NT2/D1 (cell line): Measurements from ENCODE around the gene NPEPPS.
"Not testable (repeated sequence)": the region's sequence is repeated elsewhere in the genome, so short reads cannot be mapped to it uniquely, and the experiment has no call there.

ENCODE experiments used
- DNase-seq: peaks from one replicate; pipeline ENCODE4 v3.0.0-alpha.2; 2011; ENCODE audit warnings: low read depth, low spot score
- H3K27me3 ChIP-seq: 2 replicates; pipeline ENCODE4 v1.6.0; 2011; ENCODE audit warnings: mild to moderate bottlenecking; ENCODE audit not compliant: insufficient read length, insufficient read depth
- H3K36me3 ChIP-seq: 2 replicates; pipeline ENCODE4 v1.6.1; 2011; ENCODE audit warnings: mild to moderate bottlenecking, low read length, mixed read lengths; ENCODE audit not compliant: insufficient read depth, insufficient read length
- H3K4me1 ChIP-seq: 2 replicates; pipeline ENCODE4 v1.5.1; 2011; ENCODE audit not compliant: insufficient read depth, insufficient read length
- H3K4me3 ChIP-seq: 2 replicates; pipeline ENCODE4 v1.5.1; 2011; ENCODE audit warnings: low read depth; ENCODE audit not compliant: insufficient read length
- H3K9ac ChIP-seq: 2 replicates; pipeline ENCODE4 v1.6.0; 2011; ENCODE audit warnings: low read depth; ENCODE audit not compliant: insufficient read length
- H3K9me3 ChIP-seq: 2 replicates; pipeline ENCODE4 v1.5.1; 2011; ENCODE audit warnings: mild to moderate bottlenecking, low read length; ENCODE audit not compliant: insufficient read depth

The NPEPPS gene

DNA sequence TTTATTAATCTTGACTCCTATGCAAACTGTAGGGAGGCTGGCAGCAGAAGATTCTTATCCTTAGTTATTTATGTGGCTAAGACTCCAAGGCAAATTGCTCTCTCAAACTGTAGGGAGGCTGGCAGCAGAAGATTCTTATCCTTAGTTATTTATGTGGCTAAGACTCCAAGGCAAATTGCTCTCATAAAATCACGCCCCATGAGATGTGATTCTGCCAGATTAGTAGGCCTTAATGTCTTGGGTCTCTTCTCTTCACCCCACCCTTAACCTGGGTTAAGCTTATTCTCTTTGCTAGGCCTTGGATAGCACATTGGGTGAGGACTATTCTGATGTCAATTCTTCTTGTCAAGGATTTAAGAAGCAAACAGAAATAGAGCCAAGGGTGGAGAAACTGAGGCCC lies 9.5 kb upstream of the NPEPPS start:
- not testable (repeated sequence) for H3K27me3 ChIP-seq, H3K4me3 ChIP-seq, H3K9me3 ChIP-seq, DNase-seq, H3K36me3 ChIP-seq, H3K9ac ChIP-seq, H3K4me1 ChIP-seq

DNA sequence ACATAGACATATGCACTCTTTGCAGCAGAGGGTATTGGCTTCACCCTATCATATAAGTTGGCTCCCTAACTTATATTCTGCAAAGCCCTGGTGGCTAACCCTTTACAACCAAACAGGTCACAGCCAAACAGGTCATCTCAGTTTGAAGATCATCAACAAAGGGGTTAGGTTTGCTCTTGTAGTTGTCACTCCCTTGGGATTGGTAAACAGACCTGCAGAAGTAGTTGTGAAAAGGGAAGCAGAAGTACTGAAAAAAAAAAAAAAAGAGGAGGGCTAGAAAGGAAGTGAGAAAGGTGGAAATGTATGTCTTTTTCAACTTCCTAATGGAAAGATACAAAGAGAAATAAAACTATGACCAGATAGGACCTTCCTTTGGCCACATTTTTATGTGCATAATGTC lies 8.6 kb upstream of the NPEPPS start:
- H3K4me1 ChIP-seq, H3K36me3 ChIP-seq, H3K9ac ChIP-seq, H3K4me3 ChIP-seq, H3K27me3 ChIP-seq, DNase-seq, H3K9me3 ChIP-seq: not testable (repeated sequence)

DNA sequence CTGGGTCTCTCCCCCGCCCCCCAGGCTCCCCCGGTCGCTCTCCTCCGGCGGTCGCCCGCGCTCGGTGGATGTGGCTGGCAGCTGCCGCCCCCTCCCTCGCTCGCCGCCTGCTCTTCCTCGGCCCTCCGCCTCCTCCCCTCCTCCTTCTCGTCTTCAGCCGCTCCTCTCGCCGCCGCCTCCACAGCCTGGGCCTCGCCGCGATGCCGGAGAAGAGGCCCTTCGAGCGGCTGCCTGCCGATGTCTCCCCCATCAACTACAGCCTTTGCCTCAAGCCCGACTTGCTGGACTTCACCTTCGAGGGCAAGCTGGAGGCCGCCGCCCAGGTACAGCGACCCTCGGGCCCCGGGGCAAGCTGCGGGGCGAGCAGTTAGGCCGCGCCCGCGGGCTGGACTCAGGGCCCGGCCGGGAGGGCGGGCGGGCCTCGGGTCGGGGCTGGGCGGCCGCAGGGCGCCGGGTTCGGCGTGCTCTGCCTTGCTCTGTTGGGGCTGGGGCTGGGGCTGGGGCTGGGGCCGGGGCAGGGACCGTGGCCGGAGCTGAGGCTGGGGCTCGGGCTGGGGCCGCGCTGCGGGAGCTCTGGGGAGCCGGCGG lies 419 bp downstream of the NPEPPS start:
- H3K4me3 ChIP-seq, result peak overlapping the region; percentile 50
- not testable (repeated sequence) for DNase-seq, H3K9me3 ChIP-seq, H3K36me3 ChIP-seq, H3K27me3 ChIP-seq, H3K4me1 ChIP-seq
- H3K9ac ChIP-seq, result peak overlapping the region; percentile 42

DNA sequence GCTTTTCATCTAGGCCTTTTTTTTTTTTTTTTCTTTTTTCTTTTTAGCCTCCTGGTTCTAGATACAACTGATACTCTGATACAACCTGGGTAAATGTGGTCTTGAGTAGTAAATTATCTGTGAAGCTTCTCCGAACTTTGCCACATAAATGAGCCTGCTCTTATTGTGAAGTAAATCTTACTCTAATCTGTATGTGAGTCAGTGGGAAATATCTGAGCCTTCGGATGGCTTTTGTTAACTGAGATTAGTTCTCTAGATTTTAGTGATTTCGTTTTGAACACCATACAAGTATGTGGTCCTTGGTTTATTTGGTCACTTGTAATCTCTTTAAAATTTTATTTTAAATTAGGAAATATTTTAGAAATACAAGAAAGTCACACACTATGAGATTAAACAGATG lies 8.2 kb downstream of the NPEPPS start:
- H3K9ac ChIP-seq, H3K4me3 ChIP-seq, H3K9me3 ChIP-seq, DNase-seq, H3K4me1 ChIP-seq, H3K36me3 ChIP-seq, H3K27me3 ChIP-seq: not testable (repeated sequence)

DNA sequence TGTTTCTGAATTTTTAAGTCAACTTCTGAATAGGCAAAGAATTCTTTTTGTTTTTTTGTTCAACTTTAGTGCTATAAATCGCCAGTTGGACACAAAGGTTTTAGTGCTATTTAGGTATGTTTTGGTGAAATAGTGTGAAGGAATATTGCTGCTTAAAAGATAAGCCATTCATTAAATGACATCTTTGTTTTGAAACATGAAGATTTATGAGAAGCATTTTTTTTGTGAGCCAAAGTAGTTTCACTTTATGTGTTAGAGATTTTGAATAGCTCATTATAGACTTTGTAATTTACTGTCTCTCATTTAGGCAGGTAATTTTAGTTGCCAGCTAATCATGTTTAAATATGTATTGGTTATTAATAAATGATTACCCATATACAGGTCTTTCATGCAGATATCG lies 10.8 kb downstream of the NPEPPS start:
- H3K4me1 ChIP-seq, H3K9ac ChIP-seq, H3K27me3 ChIP-seq: not testable (repeated sequence)

DNA sequence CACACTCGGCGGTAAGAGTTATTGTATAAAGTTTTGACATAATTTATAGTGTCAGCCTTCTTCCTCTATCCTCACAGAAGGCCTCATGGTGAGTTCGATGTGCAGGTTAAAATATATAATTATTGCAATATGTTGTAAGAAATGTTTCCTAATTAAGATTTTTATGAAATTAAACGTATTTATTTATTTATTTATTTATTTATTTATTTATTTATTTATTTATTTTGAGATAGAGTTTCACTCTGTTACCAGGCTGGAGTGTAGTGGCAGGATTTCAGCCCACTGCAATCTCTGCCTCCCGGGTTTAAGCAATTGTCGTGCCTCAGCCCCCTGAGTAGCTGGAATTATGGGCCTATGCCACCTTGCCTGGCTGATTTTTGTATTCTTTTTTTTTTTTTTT lies 13.4 kb downstream of the NPEPPS start:
- not testable (repeated sequence) for DNase-seq, H3K27me3 ChIP-seq, H3K4me3 ChIP-seq, H3K9ac ChIP-seq, H3K4me1 ChIP-seq, H3K9me3 ChIP-seq, H3K36me3 ChIP-seq

More for the DNA sequence above, 10.8 kb downstream of the NPEPPS start:
- not testable (repeated sequence) for H3K36me3 ChIP-seq, H3K4me3 ChIP-seq, H3K9me3 ChIP-seq, DNase-seq

DNA sequence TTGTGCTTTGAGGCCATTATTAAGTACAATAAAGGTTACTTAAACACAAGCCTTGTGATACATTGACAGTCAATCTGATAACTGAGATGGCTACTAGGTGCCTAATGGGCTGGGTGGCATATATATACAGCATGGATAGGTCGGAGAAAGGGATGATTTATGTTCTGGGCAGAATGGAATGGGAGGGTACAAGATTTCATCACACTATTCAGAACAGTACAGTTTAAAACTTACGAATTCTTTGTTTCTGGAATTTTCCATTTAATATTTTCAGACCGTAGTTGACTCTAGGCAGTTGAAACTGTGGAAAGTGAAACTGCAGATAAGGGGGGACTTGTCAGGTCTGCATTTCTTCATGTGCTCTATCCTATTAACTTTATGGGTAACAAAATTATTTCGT lies 23.8 kb downstream of the NPEPPS start:
- not testable (repeated sequence) for H3K4me1 ChIP-seq, H3K27me3 ChIP-seq, H3K9me3 ChIP-seq, H3K4me3 ChIP-seq, H3K36me3 ChIP-seq, DNase-seq, H3K9ac ChIP-seq

DNA sequence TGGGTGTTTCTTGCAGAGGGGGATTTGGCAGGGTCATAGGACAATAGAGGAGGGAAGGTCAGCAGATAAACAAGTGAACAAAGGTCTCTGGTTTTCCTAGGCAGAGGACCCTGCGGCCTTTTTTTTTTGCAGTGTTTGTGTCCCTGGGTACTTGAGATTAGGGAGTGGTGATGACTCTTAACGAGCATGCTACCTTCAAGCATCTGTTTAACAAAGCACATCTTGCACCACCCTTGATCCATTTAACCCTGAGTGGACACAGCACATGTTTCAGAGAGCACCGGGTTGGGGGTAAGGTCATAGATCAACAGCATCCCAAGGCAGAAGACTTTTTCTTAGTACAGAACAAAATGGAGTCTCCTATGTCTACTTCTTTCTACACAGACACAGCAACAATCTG lies 25.2 kb downstream of the NPEPPS start:
- not testable (repeated sequence) for DNase-seq, H3K36me3 ChIP-seq, H3K9ac ChIP-seq, H3K9me3 ChIP-seq, H3K4me3 ChIP-seq, H3K27me3 ChIP-seq, H3K4me1 ChIP-seq

DNA sequence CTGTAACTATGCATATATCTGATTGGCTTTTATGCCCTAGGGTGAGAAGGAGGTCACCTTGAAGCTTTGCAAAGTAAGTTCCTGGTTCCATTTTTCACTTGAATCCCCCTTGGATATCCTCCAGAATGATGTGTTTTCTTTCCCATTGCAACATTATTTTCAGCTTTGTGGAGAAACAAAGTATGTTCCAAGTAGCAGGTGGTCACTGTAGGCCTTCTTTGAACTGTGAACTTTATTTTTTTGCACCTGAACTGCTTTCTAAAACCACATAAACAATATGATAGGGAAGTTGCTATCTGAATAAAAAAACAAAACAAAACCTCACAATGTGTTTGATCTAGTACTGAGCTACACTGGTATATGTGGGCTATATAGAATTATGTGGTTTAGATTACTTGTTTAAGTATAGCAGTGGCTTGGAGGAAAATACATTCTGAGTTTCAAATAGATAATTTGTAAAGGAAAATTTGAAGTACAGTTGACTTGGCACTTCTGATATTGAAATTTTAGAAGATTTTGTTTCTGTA lies 29.7 kb downstream of the NPEPPS start:
- H3K4me1 ChIP-seq, result not testable (repeated sequence)

DNA sequence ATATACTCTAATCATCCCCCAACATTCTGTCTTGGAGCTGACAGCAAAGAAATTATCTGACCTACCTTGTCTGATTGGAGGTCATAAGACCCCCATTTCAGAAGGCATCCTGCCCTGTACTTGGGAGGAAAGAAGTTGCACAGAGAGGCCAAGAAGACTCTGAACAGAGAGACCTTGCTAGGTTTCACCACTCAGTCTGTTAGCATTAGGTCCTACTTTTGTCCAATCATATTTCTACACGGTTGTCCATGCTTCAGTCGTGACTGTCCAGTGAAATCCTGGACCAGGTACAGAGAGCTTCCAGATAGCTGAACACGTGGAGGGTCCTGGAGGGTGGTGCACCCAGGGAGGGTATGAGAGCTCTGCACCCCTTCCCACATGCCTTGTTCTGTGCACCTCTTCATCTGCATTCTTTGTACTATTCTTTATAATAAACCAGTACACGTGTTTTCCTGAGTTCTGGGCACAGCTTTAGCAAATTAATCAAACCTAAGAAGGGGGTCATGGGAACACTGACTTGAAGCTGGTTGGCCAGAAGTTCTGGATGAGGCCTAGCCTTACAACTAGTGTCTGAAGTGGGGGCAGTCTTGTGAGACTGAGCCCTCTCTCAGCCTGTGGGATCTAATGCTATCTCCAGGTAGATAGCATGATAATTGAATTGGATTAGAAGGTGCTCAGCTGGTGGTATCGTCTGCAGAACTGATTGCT lies 30.9 kb downstream of the NPEPPS start:
- not testable (repeated sequence) for H3K4me3 ChIP-seq, H3K9me3 ChIP-seq, DNase-seq, H3K36me3 ChIP-seq, H3K27me3 ChIP-seq, H3K4me1 ChIP-seq, H3K9ac ChIP-seq

More for the DNA sequence above, 29.7 kb downstream of the NPEPPS start:
- DNase-seq, H3K27me3 ChIP-seq, H3K9ac ChIP-seq, H3K36me3 ChIP-seq, H3K9me3 ChIP-seq, H3K4me3 ChIP-seq: not testable (repeated sequence)

DNA sequence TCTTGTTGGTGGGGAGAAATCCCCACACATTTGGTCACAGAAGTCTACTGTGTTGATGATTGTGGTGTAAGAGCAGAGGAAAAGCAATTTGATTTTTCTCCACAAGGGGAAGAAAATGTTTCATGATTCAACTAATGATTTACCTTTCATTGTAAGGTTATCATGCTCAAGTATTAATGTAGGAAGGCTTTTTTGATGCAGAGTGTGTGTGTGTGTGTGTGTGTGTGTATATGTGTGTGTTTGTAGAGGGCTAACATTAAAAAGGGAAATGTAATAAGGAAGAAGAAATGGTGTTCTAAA lies 31.4 kb downstream of the NPEPPS start:
- DNase-seq, H3K4me3 ChIP-seq, H3K9ac ChIP-seq, H3K4me1 ChIP-seq, H3K36me3 ChIP-seq, H3K27me3 ChIP-seq, H3K9me3 ChIP-seq: not testable (repeated sequence)

DNA sequence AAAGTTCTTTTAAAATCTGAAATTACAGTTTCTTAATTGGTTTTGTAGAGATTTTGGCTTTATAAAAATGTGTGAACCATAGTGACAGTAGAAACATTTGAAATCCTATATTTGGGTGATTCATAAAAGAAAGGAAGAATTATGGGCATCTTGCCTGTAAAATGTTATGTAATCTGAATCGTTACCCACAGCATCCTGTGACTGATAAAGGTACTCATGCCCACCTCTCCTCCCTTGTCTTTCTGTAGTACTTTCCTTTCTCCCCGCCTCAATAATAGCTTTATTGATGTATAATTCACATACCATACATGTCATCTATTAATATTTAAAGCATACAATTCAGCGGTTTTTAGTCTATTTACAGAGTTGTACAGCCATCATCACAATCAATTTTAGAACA lies 36.4 kb downstream of the NPEPPS start:
- H3K36me3 ChIP-seq, H3K27me3 ChIP-seq, H3K9ac ChIP-seq, H3K9me3 ChIP-seq, H3K4me3 ChIP-seq, H3K4me1 ChIP-seq, DNase-seq: not testable (repeated sequence)
